Measurements from ENCODE around the gene TKT. TPM values are rescaled to one million over a fixed set of nuclear protein-coding genes. Genes with fewer than 3 reads are reported as not detected.

TKT gene
- polyA plus RNA-seq, 1 donor from 2014 or later, result 194 TPM

GRCh38 chr3:53181024-53181371 lies 74.8 kb downstream of the TKT start:
- no peaks in the 10 kb centered on the region for H3F3A ChIP-seq (ENCODE audit: insufficient read depth, low read length, poor library complexity, severe bottlenecking)
- no peak overlapping the region for H2AFZ ChIP-seq (ENCODE audit: low read depth, low read length)
- H3K36me3 ChIP-seq (ENCODE audit: insufficient read depth, low read length), result no peaks in the 10 kb centered on the region
- no peaks in the 10 kb centered on the region for H3K79me2 ChIP-seq (replicated peaks; ENCODE audit: insufficient read depth, low read length)
- H3K4me3 ChIP-seq (ENCODE audit: low read length), result no peak overlapping the region
- no peak overlapping the region for H3K4me2 ChIP-seq (ENCODE audit: low read length)
- no peaks in the 10 kb centered on the region for H3K9me3 ChIP-seq (ENCODE audit: low read length)
- no peaks in the 10 kb centered on the region for H3K9me2 ChIP-seq (ENCODE audit: insufficient read depth, low read length)
- no peak overlapping the region for H3K27ac ChIP-seq (ENCODE audit: low read length)
- no peaks in the 10 kb centered on the region for H3K27me3 ChIP-seq (ENCODE audit: insufficient read depth, low read depth, low read length)
- no peak overlapping the region for H3K9ac ChIP-seq (ENCODE audit: low read length)
- no peak for TF ChIP-seq EP300 (conservative IDR thresholded peaks at IDR 0.05; ENCODE audit: poor library complexity, severe bottlenecking)
- no peak for TF ChIP-seq EZH2 (IDR thresholded peaks at IDR 0.05; ENCODE audit: borderline replicate concordance, insufficient read depth, low read length, poor library complexity, severe bottlenecking)
- no peak for TF ChIP-seq POLR2AphosphoS5 (IDR thresholded peaks at IDR 0.05)
- no peaks in the 10 kb centered on the region for H4K20me1 ChIP-seq (ENCODE audit: insufficient read depth)

GRCh38 chr3:53180305-53181023 lies 75.4 kb downstream of the TKT start:
- H2AFZ ChIP-seq (ENCODE audit: low read depth, low read length), result no peak overlapping the region

More at GRCh38 chr3:53180305-53181023, 75.4 kb downstream of the TKT start:
- no peaks in the 10 kb centered on the region for H3K79me2 ChIP-seq (replicated peaks; ENCODE audit: insufficient read depth, low read length)
- no peak overlapping the region for H3K27ac ChIP-seq (ENCODE audit: low read length)
- no peak overlapping the region for H3K4me3 ChIP-seq (ENCODE audit: low read length)
- no peak overlapping the region for H3K9ac ChIP-seq (ENCODE audit: low read length)
- H3K36me3 ChIP-seq (ENCODE audit: insufficient read depth, low read length), result no peaks in the 10 kb centered on the region
- H4K20me1 ChIP-seq (ENCODE audit: insufficient read depth), result no peaks in the 10 kb centered on the region
- H3K9me2 ChIP-seq (ENCODE audit: insufficient read depth, low read length), result no peaks in the 10 kb centered on the region
- H3F3A ChIP-seq (ENCODE audit: insufficient read depth, low read length, poor library complexity, severe bottlenecking), result no peaks in the 10 kb centered on the region
- H3K4me2 ChIP-seq (ENCODE audit: low read length), result no peak overlapping the region
- no peaks in the 10 kb centered on the region for H3K9me3 ChIP-seq (ENCODE audit: low read length)
- no peaks in the 10 kb centered on the region for H3K27me3 ChIP-seq (ENCODE audit: insufficient read depth, low read depth, low read length)
- no peak for TF ChIP-seq EP300 (conservative IDR thresholded peaks at IDR 0.05; ENCODE audit: poor library complexity, severe bottlenecking)
- no peak for TF ChIP-seq EZH2 (IDR thresholded peaks at IDR 0.05; ENCODE audit: borderline replicate concordance, insufficient read depth, low read length, poor library complexity, severe bottlenecking)
- TF ChIP-seq CTCF (IDR thresholded peaks at IDR 0.05; ENCODE audit: poor library complexity, severe bottlenecking), result no peak
- no peak for TF ChIP-seq POLR2AphosphoS5 (IDR thresholded peaks at IDR 0.05)
- TF ChIP-seq REST (IDR thresholded peaks at IDR 0.05; ENCODE audit: borderline replicate concordance), result no peak
- no peak for TF ChIP-seq MXI1 (conservative IDR thresholded peaks at IDR 0.05; ENCODE audit: poor library complexity, severe bottlenecking)

Data from neural cell (in vitro differentiated cells).